Ecto neural progenitor cell (in vitro differentiated cells): ENCODE results near the gene TPPP.

Source experiments
- DNase-seq: peaks from one replicate; pipeline ENCODE4 v3.0.0-alpha.2; 2018; ENCODE audit warnings: low spot score

The TPPP gene

GRCh38 chr5:624118-624950, 68.8 kb downstream of the TPPP start:
- DNase-seq = no peak

- DNase-seq = no peak
Measured at GRCh38 chr5:623531-623930, 69.6 kb downstream of the TPPP start.

GRCh38 chr5:622946-623522, 70.1 kb downstream of the TPPP start:
- no peak for DNase-seq

- DNase-seq = no peak
Measured at GRCh38 chr5:622359-622758, 70.8 kb downstream of the TPPP start.

GRCh38 chr5:621341-621761, 71.8 kb downstream of the TPPP start:
- DNase-seq = no peak

GRCh38 chr5:620586-621180, 72.5 kb downstream of the TPPP start:
- DNase-seq = no peak

- DNase-seq = no peak
Measured at GRCh38 chr5:620152-620551, 73.0 kb downstream of the TPPP start.

GRCh38 chr5:619444-619843, 73.7 kb downstream of the TPPP start:
- no peak for DNase-seq

GRCh38 chr5:618450-618849, 74.7 kb downstream of the TPPP start:
- DNase-seq = no peak

GRCh38 chr5:617896-618295, 75.3 kb downstream of the TPPP start:
- DNase-seq = no peak

- no peak for DNase-seq
Measured at GRCh38 chr5:616484-617039, 76.6 kb downstream of the TPPP start.

GRCh38 chr5:612498-613424, 80.4 kb downstream of the TPPP start:
- no peak for DNase-seq

- DNase-seq = peak; percentile 97
Measured at GRCh38 chr5:611731-612486, 81.2 kb downstream of the TPPP start, which contains the start of gene CEP72. Gene CEP72, plus strand, starts transcription at chr5:612340. Its CDS starts 22 bp downstream, at chr5:612362.

- DNase-seq = no peak
Measured at GRCh38 chr5:610744-611730, 82.1 kb downstream of the TPPP start.

GRCh38 chr5:610011-610743, 83.0 kb downstream of the TPPP start:
- DNase-seq = no peak
